GM19043 (cell line): Measurements from ENCODE around the gene SUN5.
"Not testable (repeated sequence)": the region's sequence is repeated elsewhere in the genome, so short reads cannot be mapped to it uniquely, and the experiment has no call there.

ENCODE experiments used
- ATAC-seq: cut with Tn5 transposase; IDR thresholded peaks from one replicate; pipeline ENCODE4 v1.9.1; 2021; ENCODE audit warnings: low read depth; ENCODE audit not compliant: unreplicated experiment

SUN5 gene, protein sequence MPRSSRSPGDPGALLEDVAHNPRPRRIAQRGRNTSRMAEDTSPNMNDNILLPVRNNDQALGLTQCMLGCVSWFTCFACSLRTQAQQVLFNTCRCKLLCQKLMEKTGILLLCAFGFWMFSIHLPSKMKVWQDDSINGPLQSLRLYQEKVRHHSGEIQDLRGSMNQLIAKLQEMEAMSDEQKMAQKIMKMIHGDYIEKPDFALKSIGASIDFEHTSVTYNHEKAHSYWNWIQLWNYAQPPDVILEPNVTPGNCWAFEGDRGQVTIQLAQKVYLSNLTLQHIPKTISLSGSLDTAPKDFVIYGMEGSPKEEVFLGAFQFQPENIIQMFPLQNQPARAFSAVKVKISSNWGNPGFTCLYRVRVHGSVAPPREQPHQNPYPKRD

GRCh38 chr20:33004141-33004751 lies at the start of gene SUN5:
Gene SUN5 (minus strand): TSS chr20:33004433. CDS start chr20:33004340, 93 bp downstream.
- no peak for ATAC-seq

- ATAC-seq: no peak
These were observed 49.3 kb upstream of the SUN5 start, which contains the start of gene BPIFB3 for GRCh38 chr20:33053291-33054106. Gene BPIFB3 (plus strand): TSS chr20:33053903. CDS start chr20:33055436, 1,533 bp downstream.

DNA sequence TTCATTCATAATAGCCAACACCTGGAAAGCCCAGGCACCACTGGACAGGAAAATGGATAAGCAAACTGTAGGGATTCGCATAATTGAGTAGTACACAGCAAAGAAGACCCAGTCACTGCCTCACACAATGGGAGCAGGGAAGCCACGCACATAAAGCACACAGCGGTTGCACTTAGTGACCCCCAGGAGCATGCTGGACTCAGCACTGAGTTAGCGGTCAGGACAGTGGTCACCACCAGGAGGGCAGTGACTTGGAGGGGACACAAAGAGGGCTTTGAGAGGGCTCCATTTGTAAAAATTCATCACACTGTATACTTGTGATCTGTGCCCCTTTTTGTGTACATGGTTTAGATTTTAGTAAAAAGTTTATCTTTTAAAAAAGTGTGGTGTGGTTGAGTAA lies 47.1 kb upstream of the SUN5 start:
- ATAC-seq: no peak

DNA sequence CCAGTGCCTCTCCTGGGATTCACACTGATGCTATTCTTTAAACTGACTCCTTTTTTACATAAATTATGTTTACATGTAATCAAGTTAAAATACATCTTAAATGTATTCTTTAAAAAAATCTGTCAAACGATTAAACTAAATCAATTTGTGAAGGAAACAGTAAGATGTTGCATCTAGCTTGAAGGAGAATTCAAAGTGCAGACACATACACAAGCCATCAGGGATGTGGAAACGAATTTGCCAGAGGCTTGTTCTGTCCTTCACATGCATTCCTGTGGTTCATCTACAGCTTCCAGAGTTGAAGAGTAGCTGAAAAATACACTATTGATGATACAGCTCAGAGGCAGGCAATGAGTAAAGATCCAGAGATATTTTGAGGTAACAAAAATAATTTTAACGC lies 42.2 kb upstream of the SUN5 start:
- no peak for ATAC-seq

DNA sequence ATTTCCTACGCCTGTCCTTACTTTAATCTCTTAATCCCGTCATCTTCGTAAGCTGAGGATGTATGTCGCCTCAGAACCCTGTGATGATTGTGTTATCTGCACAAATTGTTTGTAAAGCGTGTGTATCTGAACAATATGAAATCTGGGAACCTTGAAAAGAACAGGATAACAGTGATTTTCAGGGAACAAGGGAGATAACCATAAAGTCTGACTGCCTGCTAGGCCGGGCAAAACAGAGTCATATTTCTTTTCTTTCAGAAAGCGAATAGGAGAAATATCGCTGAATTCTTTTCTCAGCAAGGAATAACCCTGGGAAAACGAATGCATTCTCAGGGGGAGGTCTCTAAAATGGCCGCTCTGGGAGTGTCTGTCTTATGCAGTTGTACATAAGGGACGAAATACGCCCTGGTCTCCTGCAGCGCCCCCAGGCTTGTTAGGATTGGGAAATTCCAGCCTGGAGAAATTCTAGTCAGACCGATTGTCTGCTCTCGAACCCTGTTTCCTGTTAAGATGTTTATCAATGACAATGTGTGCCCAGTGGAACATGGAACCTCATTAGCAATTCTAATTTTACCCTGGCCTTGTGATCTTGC lies 41.0 kb upstream of the SUN5 start:
- ATAC-seq: not testable (repeated sequence)

DNA sequence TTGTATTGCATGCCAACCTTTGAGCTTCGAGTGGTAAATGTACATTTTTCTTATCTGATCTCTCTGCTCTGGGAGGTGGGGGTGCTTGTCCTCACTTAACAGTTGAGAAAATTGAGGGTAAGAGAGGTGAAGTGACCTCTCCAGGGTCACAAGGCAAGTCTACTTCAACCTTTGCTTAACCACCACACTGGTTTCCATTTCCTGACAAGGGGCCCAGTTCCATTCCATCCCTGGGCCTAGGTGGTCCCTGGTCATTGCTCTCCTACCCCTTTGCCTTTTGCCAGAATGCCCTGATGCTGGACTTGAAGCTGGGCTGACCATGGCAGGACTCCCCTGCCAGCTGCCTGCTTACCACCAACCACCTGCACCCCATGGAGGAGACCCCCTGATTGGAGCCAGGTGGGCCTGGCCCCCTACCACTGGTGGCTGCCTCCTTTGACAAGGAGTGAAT lies 39.5 kb upstream of the SUN5 start:
- ATAC-seq: no peak

DNA sequence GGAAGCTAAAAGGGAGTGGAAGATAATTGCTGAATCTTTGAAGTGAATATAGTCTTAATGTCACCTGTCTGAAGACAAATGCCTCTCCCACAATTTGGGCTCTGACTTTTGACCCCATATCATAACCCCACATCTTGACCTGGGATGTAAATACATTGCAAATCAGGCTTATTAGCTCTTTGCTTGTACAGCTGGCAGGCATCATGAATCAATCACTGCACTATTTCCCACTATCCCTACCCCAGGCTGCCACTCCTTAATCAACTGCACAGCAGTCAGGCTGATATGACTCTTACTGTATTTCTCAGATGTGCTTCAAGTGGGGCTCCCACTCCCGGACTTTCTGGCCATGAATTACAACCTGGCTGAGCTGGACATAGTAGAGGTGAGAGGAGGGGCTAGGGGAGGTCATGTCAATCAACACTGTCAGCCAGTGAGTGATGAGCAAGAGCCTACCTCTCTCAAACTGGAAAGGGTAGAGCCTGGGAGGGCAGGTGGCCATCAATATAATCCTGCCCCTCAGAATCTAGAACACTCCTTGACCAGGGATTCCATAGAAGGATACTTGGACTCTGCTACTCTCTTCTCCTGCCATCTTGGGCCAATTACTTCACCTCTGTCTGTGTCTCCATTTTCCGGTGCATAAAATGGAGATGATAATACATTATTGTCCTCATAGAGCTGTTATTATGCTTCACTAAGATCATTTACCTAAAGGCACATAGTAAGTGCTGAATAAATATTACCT lies 38.9 kb upstream of the SUN5 start:
- ATAC-seq: no peak

GRCh38 chr20:33042430-33042829 lies 38.2 kb upstream of the SUN5 start:
- ATAC-seq: no peak

DNA sequence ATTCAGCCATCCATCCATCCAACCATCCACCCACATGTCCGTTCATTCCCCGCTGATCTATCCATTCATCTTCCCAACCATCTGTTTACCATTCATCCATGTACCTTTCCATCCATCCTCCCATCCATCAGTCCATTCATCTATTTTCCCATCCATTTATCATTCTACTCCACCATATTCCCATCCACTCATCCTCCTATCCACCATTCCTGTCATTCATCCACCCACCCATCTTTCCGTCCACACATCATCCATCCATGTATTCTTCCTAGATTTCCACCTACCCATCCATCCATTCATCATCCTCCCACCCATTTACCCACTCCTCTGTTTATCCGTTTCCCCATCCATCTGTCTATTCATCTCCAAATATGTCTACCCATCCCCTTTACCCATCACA lies 34.0 kb upstream of the SUN5 start:
- no peak for ATAC-seq

DNA sequence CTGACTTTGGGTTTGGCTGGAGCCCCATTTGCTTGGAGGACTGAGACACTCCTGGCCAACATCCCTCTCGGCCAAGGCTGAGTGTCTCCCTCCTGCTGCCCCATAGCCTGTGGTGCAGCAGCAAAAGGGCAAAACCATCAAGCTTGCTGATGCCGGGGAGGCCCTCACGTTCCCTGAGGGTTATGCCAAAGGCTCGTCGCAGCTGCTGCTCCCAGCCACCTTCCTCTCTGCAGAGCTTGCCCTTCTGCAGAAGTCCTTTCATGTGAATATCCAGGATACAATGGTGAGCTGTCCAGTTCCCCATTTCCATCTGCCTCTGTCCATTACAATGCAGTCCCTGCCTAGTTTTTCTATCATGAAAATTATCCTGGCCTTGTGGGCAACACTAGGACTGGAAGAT lies 33.2 kb upstream of the SUN5 start:
- ATAC-seq: no peak

DNA sequence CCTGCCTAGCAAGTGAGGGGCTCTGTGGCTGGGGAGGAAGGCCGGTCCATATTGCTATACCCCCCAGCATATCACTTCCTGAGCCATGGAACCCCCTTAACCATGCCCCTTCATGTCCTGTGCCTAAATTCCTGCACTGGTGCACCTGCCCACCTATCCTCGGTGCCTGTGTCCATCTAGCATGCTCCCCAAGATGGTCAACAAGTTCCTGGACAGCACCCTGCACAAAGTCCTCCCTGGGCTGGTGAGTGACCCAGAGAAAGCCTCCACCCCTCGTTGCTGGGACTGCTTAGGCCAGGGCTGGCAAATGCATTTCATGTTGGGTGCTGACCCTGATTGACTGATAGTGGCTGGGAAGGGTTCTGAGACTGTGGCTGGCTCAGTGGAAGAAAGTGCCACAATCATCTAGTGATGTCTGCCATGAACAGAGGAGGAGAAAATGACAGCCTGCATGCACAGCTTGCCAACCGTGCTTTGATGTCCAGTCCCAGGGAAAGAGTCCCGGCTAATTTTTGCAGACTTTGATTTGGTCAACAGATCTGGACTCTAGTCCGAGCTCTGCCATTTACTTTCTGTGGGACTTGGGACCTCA lies 30.8 kb upstream of the SUN5 start:
- ATAC-seq: no peak

GRCh38 chr20:33034115-33034514 lies 29.9 kb upstream of the SUN5 start:
- ATAC-seq: no peak

- no peak for ATAC-seq
These were observed 29.1 kb upstream of the SUN5 start for GRCh38 chr20:33033381-33033780.

DNA sequence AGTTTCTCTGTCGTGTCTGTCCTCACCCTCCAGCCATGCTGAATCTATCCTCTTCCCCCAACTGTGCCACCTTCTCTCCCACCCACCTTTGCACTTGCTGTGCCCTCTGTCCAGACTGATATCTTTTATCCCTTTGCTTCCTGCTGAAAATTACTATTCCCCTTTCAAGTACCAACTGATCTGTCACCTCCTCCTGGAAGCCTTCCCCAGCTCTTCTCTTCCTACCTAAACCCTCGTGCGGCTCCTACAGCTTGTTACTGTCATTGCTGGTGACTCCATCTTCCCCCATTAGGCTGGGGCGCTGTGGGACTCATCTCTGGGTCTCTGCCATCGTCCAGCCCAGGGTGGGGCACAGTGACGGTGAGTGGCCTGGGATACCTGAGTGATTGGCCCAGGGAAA lies 28.3 kb upstream of the SUN5 start:
- no peak for ATAC-seq

DNA sequence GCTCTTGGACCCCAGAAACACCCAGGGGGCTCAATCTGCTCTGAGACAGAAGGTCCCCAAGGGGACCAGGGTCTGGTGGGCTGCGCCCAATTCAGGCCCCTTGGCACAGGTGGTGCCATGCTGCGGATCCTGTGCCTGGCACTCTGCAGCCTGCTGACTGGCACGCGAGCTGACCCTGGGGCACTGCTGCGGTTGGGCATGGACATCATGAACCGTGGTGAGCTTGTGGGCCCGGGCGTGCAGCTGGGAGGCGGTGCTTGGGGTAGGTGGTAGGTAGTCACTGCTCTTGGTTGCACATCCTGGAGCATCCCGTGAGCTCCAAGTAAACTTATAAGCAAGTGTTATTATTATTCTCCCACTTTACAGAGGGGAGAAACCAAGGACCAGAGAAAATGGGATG lies 27.3 kb upstream of the SUN5 start, which contains the start of gene BPIFB6:
BPIFB6 (plus strand) TSS at position 118 of the 400 bp plus-strand sequence; CDS start at position 118, 0 bp downstream.
- no peak for ATAC-seq

DNA sequence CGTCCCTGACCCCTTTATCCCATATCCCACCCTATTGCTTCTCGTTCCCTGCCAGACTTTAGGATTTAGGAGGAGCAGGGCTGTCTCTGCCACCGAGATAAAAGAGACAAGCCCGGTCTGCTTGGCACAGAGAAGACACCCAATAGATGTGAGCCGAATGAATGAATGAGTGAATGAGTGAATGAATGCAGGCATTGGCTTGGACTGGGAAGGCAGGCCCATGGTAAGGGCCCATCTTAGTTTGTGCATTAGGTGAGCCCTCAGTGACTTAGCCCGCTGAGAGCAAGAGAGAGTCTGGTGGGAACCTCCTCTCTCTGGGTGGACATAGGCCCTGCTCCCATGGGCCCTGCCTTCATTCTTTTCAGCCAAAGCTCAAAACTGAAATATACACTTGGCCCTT lies 26.3 kb upstream of the SUN5 start:
- no peak for ATAC-seq

- no peak for ATAC-seq
These were observed 25.8 kb upstream of the SUN5 start for GRCh38 chr20:33030076-33030475.

DNA sequence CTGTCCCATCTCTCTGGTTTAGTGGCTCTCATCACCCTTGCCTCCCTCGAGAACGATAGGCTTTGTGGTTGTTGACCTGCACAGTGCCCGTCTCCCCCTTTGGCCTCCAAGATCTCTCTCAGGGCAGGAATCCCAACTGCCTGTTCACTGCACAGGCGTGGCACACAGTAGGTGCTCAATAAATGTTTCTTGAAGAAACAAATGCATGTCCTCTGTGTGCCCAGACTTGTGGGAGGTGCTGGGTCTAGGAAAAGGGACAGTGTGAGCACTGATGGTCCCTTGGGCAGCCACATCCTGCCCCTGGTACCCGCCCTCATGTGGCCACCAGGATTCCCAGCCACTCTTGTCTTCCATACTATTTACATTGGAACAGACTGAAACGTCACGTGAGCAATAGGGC lies 24.6 kb upstream of the SUN5 start:
- no peak for ATAC-seq
